GM12865 (cell line): ENCODE measurements around the gene DSCAM.
"Not testable (repeated sequence)": the region's sequence is repeated elsewhere in the genome, so short reads cannot be mapped to it uniquely, and the experiment has no call there.

Experiments
- DNase-seq: peaks from one replicate; pipeline ENCODE4 v3.0.0; 2010; ENCODE audit warnings: low read depth
- H3K4me3 ChIP-seq: 2 replicates; pipeline ENCODE4 v1.5.1; 2011; ENCODE audit warnings: mild to moderate bottlenecking, low read depth, low read length, control low read depth
- CTCF ChIP-seq: IDR thresholded peaks from 2 replicates; pipeline ENCODE4 v1.5.1; 2011; ENCODE audit warnings: low read length, control low read depth, low read depth, inconsistent platforms; ENCODE audit not compliant: insufficient read depth; ENCODE audit errors: missing control alignments

The DSCAM gene

GRCh38 chr21:40270047-40270446 is 576.9 kb downstream of the DSCAM start:
- DNase-seq: no peak
- no peak for TF ChIP-seq CTCF
- no peak overlapping the region for H3K4me3 ChIP-seq

GRCh38 chr21:40269239-40269638 is 577.7 kb downstream of the DSCAM start:
- DNase-seq: no peak
- no peak overlapping the region for H3K4me3 ChIP-seq
- no peak for TF ChIP-seq CTCF

- DNase-seq, H3K4me3 ChIP-seq: not testable (repeated sequence)
These were observed 588.5 kb downstream of the DSCAM start for GRCh38 chr21:40258456-40258855.

GRCh38 chr21:40257342-40257741 is 589.6 kb downstream of the DSCAM start:
- H3K4me3 ChIP-seq: no peak overlapping the region
- no peak for DNase-seq
- TF ChIP-seq CTCF: no peak

GRCh38 chr21:40255518-40256444 is 591.2 kb downstream of the DSCAM start:
- DNase-seq: no peak
- no peak overlapping the region for H3K4me3 ChIP-seq
- no peak for TF ChIP-seq CTCF

- no peak for DNase-seq
- no peak for TF ChIP-seq CTCF
These were observed 592.2 kb downstream of the DSCAM start for GRCh38 chr21:40254540-40255465.

GRCh38 chr21:40253112-40253511 is 593.8 kb downstream of the DSCAM start:
- no peak for DNase-seq
- no peak overlapping the region for H3K4me3 ChIP-seq
- no peak for TF ChIP-seq CTCF

More at GRCh38 chr21:40254540-40255465, 592.2 kb downstream of the DSCAM start:
- no peak overlapping the region for H3K4me3 ChIP-seq
